Cerebellar nuclear complex (tissue), 1 donor: Measurements from ENCODE around the gene S100A9.

ENCODE experiments used
- DNase-seq, 2 experiments: peaks; one replicate each; lab custom pipeline; 2025; lab: John Stamatoyannopoulos, UW

Gene S100A9

GRCh38 chr1:153361480-153362109 is 3.9 kb downstream of the S100A9 start:
- no peak for DNase-seq

- no peak for DNase-seq
Measured at GRCh38 chr1:153362187-153362775, 4.6 kb downstream of the S100A9 start.

- no peak for DNase-seq
Measured at GRCh38 chr1:153363641-153364040, 6.0 kb downstream of the S100A9 start.

GRCh38 chr1:153364156-153364555 is 6.5 kb downstream of the S100A9 start:
- no peak for DNase-seq

DNA sequence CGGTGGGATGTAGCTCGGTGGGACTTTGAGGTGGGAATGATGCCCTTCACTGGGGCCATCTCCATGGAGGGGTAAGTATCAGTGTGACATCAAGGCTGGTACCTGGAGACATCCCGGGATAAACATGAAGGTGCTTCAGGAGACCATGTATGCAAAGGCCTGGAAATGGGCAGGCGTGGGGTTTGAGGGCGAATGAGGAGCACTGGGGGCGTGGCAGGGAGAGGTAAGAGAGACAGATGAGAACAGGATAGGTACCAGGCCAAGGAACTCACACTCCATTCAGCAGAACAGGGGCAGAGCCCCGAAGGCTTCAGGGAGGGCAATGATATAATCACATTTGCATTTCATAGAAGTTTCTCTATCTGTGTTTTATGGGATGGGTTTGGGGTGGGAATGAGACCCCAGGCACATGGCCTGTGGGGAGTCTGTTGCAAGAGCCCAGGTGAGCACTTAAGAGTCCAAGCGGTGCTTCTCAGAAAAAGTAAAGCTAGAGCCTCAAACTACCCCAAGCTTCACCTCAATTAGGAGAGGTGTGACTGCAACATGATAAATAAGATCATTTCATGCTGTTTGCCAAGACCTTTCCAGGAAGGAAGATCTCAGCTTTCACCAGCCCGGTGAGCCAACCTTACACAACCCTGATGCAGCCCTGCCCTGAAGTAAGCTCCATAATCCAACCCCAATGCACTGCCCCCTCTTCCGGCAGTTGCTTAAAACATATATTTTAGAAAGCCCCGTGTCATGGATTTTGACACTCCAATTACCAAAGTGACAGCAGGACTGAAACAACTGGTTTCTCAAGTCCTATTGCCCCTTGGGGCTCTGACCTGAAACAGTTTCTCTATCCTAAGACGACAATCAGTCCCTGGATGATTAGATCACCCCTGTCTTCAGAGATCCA is 7.4 kb downstream of the S100A9 start:
- DNase-seq, result no peak

DNA sequence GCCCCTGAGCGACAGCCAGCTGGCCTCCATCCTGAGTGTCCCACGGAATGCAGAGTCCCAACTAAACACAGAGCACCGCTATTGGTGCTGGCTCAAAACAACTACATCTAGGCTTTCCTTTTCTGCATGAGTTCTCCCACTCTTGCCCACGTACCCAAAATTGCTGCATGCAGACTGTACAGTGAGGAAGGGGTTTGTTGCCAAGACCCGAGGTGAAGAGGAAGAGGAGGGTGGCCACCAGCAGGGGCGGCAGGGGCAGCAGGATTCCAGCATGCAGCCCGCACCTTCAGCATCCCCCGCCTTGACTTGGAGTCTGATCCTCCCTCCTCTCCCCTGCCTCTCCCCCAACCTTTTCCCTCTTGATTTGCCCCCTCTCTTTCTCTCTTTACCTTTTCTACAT is 8.0 kb downstream of the S100A9 start:
- DNase-seq, result no peak

DNA sequence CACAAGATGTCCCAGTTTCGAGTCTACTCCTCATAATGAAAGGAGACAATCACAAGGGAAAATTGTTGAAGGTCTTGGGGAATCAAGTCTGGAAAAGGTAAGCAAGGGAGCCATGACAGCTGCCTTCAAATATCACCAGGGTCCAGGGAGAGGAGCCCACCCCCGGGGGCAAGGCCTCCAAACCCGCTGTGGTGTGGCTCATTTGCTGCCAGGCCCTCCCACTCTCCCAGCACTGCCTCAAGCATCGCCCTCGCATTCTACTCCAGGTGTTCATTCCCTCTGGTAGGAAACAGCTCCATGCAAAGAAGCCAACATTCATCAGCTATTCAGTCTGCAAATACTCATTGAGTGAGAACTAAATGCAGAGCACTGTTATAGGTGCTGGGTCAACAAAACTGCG is 8.6 kb downstream of the S100A9 start:
- DNase-seq, result no peak

DNA sequence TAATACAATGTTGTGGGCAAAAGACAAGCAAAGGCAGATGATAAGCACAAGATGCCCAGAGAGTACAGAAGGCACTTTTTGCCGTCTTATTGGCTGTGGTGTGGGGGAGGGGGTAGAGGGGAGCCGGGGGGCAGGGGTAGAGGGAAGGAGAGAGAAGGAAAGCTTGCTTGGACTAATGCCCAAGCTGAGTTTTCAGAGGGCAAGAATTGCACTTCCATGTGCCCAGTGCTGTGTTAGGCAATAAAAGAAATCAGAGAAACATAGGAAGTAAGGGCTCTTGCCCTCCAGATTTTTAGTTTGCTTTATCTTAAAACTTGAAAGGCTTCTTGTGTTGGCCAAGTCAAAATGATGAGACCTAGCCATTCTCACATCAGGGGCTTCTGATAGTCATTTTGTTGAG is 9.4 kb downstream of the S100A9 start:
- no peak for DNase-seq

DNA sequence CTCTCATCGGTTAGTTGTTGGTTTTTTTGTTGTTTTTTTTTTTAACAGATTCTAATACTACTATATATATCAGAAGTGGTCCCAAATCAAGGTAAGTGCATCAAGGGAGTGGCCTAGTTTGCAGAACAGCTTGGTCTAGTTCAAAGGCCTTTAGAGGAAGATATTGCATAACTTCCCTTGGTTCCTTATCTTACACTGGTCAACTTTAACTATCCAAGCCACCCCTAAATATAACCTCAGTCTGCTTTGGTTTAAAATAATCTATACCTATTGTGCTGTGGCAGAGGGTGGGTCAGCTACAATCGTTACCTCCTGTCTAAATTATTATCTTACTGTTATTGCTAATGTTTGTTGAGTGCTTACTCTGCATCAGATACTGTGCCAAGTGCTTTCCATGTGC is 10.8 kb downstream of the S100A9 start:
- no peak for DNase-seq

- no peak for DNase-seq
Measured at GRCh38 chr1:153370146-153370545, 12.5 kb downstream of the S100A9 start.

DNA sequence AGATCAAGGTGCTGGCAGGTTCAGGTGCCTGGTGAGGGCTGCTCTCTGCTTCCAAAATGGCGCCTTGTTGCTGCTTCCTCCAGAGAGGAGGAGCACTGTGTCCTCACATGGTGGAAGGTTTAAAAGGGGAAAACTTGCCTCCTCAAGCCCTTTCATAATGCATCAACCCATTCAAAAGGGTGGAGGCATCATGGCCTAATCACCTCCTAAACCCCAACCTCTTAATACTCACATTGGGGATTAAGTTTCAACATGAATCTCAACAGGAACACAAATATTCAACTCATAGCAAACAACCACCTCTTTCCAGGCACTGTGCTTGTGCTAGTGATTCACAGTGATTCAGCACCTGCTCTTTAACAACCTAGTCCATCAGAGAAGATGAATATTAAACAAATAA is 13.6 kb downstream of the S100A9 start:
- DNase-seq, result no peak

DNA sequence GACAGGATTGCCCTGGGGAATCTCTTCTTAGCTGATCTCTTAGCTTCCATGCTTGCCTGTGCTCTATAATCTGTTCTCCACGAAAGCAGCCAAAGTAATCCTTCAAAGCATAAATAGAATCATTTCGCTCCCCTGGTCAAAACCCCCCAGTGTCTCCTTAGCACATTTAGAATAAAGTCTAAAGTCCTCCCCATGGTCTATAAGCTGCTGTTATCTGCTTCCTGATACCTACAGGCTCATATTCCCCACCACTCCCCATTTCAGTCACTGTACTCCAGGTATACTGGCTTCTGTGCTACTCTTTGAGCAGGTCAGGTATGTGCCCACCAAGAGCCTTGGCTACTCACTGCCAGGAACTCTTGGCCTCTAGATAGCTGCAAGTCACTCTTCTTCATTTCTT is 14.9 kb downstream of the S100A9 start:
- no peak for DNase-seq

- no peak for DNase-seq
Measured at GRCh38 chr1:153374071-153374470, 16.4 kb downstream of the S100A9 start.

DNA sequence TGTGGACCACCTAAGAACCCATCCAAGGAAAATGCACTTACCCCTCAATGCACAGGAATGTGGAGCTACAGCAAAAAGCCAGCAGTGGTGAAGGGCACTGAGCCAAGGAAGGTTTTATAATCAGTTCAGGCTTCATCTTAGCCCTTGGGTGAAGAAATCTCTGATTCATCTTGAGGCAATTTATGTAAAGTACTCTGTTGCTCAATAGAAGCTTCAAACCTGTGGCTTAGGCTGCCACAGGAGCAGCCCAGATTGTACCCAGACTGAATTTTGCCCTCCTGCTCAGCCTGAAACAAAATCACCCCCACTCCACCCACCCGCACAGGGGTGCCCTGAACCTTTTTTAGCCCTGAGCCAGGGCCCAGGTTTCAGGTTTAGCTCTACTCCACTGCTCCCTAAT is 17.9 kb downstream of the S100A9 start, which contains the start of gene S100A12:
Gene S100A12 (minus strand): TSS at position 111 of the 400 bp plus-strand sequence. CDS start 1,029 bp downstream, outside the sequence.
- DNase-seq, result no peak

- no peak for DNase-seq
Measured at GRCh38 chr1:153379591-153379990, 21.9 kb downstream of the S100A9 start.

DNA sequence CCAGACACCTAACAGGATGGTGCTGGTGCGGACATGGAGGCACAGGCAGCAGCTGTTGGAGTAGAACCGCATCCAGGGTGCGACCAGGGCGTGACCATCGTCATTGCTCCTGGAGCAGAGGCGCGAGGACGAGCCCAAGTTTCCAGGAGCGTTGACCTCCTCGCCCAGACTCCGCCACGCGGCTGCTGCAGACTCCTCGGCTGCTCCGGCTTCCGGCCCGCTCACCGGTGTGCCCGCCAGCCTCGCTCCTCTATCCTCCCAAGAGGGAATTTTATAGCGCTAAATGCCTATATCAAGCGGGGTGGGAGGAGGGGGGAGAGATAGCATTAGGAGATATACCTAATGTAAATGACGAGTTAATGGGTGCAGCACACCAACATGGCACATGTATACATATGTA is 23.1 kb downstream of the S100A9 start:
- no peak for DNase-seq

DNA sequence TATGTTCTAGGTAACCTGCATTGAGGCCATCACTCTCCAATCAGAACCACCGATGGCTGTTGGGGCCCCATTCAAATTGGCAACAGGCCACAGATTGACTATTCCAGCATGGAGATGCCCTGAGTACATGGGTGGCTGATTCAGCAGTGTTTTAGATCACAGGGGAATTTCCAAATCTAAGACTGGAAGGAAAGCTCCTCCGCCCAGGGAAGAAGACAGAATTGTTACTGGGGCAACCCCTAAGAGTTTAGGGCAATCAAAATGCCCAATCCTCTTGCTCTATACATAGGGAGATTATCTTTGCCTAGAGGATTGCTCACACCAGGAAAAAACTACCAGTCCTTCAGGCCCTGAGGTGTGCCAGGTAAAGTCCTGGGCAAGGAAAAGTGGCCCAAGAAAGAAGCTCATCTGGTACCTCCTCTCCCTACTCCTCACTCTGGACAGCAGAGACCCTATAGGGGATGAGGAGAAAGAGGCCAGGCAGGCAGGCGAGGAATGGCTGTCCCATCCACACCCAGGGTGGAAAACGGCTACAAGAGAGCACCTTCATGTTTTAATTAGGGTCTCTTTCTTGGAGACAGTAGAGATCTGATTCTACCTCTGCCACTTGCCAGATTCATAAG is 27.4 kb downstream of the S100A9 start:
- DNase-seq, result no peak

DNA sequence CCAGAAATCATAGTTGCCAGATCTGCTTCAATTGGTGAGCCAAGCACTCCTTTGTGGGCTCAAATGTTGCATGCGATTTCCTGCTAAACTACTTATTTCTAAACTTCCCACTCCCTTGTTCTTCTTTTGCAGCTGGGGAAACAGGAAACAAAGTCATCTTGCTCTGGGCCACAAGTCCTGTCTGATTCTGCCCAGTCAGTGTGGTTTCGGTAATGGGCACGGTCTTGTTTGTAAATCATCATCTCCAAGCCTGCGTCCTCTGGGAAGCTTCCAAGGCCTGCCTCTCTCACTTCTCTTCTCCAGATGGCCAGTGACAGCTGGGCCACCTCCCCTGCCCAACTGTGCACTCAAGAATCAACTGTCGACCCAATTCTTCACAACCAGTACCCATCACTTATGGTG is 28.8 kb downstream of the S100A9 start:
- DNase-seq, result no peak

GRCh38 chr1:153387001-153387400 is 29.3 kb downstream of the S100A9 start:
- no peak for DNase-seq

DNA sequence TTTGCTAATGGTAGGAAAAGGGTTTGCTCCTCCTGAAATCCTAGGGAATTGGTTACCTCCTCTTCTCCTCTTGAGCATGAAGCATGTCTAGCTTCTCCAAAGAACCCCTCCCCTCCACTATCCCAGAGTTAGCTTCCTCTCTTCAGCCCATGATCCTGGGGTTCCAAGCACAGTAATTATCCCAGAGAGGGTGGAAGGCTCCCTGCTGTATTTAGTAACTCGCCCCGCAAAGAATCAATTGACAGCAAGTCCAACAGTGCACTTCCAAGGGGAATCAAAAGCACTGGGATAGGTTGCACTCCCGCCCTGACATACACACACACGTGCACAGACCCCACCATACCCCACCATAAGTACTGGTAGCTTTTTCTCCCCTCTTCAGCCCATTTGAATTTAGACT is 30.1 kb downstream of the S100A9 start:
- no peak for DNase-seq

DNA sequence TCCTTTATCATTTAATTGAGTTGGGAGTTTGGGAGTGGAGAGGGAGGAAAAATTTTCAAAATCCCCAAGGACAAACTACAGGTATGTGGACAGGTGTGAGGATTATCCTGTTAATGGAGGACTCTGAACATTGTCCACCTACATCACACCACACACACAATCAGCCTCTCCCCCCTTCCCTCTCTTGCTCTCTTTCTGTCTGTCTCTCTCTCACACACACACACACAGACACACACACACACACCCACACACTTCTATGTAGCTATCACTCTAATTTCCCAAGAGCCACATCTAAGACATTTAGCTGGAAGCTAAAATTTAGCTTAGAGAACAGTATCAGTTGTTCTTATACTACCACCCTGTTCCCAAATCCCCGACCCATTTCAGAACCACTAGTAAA is 31.7 kb downstream of the S100A9 start:
- no peak for DNase-seq
